NCI-H187 (cell line): ENCODE data around the gene GSDMA.
"Not testable (repeated sequence)": the region's sequence is repeated elsewhere in the genome, so short reads cannot be mapped to it uniquely, and the experiment has no call there.

Experiments
- DNase-seq, 2 experiments: peaks; one replicate each; lab custom pipeline; 2025; lab: John Stamatoyannopoulos, UW

The GSDMA gene

GRCh38 chr17:39997543-39997942 is 34.7 kb downstream of the GSDMA start:
- no peak for DNase-seq

GRCh38 chr17:39999067-39999466 is 36.3 kb downstream of the GSDMA start:
- no peak for DNase-seq

- DNase-seq: no peak
Observed at GRCh38 chr17:40000161-40000560, 37.4 kb downstream of the GSDMA start.

GRCh38 chr17:40001335-40001734 is 38.5 kb downstream of the GSDMA start:
- not testable (repeated sequence) for DNase-seq

GRCh38 chr17:40004072-40004471 is 41.3 kb downstream of the GSDMA start:
- no peak for DNase-seq

- DNase-seq: no peak
Observed at GRCh38 chr17:40004712-40005111, 41.9 kb downstream of the GSDMA start.

GRCh38 chr17:40005520-40005919 is 42.7 kb downstream of the GSDMA start:
- DNase-seq: no peak

GRCh38 chr17:40010946-40011500 is 48.2 kb downstream of the GSDMA start:
- not testable (repeated sequence) for DNase-seq

GRCh38 chr17:40012017-40012647 is 49.3 kb downstream of the GSDMA start:
- DNase-seq: not testable (repeated sequence)

GRCh38 chr17:40014375-40014980 is 51.7 kb downstream of the GSDMA start:
- DNase-seq: no peak

GRCh38 chr17:40015005-40015997 is 52.5 kb downstream of the GSDMA start, which contains the start of gene CSF3:
CSF3 (plus strand) TSS chr17:40015440; CDS start chr17:40015475, 35 bp downstream.
- DNase-seq: no peak

- DNase-seq: no peak
Observed at GRCh38 chr17:40015998-40016985, 53.5 kb downstream of the GSDMA start.

GRCh38 chr17:40017422-40018080 is 54.7 kb downstream of the GSDMA start:
- DNase-seq: no peak

GRCh38 chr17:40018211-40019121 is 55.7 kb downstream of the GSDMA start:
- no peak for DNase-seq

GRCh38 chr17:40019140-40019991 is 56.6 kb downstream of the GSDMA start:
- DNase-seq: no peak

GRCh38 chr17:40020146-40020545 is 57.3 kb downstream of the GSDMA start:
- no peak for DNase-seq

GRCh38 chr17:40021451-40021971 is 58.7 kb downstream of the GSDMA start:
- no peak for DNase-seq

GRCh38 chr17:40022497-40022896 is 59.7 kb downstream of the GSDMA start:
- DNase-seq: no peak
